ENCODE data around the gene BOD1. TPM values are rescaled to one million over a fixed set of nuclear protein-coding genes. Genes with fewer than 3 reads are reported as not detected.

The BOD1 gene
- total RNA-seq, 4 donors from 2014 or later: 101 to 157 (median 117) TPM

DNA sequence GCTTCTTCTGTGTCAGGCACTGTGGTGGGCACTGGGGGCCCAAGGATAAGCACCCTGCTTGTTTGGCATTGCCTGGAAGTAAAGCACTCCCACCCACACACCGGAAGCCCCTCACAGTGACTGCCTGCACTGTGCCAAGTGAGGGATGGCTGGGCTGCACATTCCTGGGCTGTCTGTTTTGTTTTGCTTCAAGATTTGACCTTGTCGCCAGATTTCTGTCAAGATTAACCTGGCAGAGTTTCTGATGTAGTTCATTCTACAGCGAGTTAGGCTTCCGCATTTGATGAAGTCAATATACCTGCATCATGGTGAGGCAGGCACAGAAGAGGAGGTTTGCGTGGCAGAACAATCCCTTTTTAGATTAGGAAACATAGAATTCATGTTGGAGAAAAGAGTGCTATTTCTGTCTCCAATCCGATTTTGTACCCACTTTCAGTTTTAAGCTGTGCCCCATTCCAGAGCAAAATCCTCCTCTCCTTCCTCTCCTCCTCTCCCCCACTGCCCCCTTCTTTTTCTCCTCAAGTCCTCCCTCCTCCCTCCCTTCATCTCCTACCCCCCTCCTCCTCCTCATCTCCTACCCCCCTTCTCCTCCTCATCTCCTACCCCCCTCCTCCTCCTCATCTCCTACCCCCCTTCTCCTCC, 14.4 kb upstream of the BOD1 start:
- Histone ChIP-seq H3K4me1 (peaks cover 9% of the 10 kb centered on the region in 2 donors), H3K9me3 (no peaks in the 10 kb centered on the region), H3K4me3 (no peak overlapping the region), H3K27me3 (no peaks in the 10 kb centered on the region), H3K36me3 (no peaks in the 10 kb centered on the region), H3K27ac (no peak overlapping the region)
- ATAC-seq (no peak), DNase-seq (no peak)
- in situ Hi-C loops (cut with MboI; ENCODE audit: low sequenced_read_pairs in 4 of 4): no loop called here
- TF ChIP-seq, protein P1, sequence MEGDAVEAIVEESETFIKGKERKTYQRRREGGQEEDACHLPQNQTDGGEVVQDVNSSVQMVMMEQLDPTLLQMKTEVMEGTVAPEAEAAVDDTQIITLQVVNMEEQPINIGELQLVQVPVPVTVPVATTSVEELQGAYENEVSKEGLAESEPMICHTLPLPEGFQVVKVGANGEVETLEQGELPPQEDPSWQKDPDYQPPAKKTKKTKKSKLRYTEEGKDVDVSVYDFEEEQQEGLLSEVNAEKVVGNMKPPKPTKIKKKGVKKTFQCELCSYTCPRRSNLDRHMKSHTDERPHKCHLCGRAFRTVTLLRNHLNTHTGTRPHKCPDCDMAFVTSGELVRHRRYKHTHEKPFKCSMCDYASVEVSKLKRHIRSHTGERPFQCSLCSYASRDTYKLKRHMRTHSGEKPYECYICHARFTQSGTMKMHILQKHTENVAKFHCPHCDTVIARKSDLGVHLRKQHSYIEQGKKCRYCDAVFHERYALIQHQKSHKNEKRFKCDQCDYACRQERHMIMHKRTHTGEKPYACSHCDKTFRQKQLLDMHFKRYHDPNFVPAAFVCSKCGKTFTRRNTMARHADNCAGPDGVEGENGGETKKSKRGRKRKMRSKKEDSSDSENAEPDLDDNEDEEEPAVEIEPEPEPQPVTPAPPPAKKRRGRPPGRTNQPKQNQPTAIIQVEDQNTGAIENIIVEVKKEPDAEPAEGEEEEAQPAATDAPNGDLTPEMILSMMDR (IDR thresholded peaks at IDR 0.05 in 4 of 5, conservative IDR thresholded peaks at IDR 0.05 in 1 of 5): no peak
- TF ChIP-seq POLR2A (IDR thresholded peaks at IDR 0.05): no peak
- intact Hi-C loops (cut with DNase I; ENCODE audit: low total_unique reads): no loop called here

DNA sequence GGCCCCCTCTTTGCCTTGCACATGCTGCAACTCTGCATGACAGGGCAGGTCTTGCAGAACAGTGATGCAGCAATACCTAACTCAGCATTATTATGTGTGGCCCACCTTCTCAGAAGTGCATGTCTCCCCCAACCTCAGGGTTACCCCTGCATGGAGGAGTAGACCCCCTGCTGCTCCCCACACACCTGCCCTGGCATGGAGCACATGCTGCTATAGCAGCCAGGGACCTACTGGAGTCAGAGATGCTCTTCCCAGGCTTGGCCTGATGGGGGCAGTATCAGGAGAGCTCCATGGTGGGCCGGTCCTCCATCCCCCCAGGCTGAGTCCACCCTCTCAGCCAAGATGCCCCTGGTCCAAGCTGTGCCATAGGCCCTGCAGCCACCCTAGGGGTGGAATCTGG, 13.2 kb upstream of the BOD1 start:
- intact Hi-C loops (cut with DNase I; ENCODE audit: low total_unique reads) (no loop called here), in situ Hi-C loops (cut with MboI; ENCODE audit: low sequenced_read_pairs in 4 of 4) (no loop called here)
- no peak for TF ChIP-seq POLR2A (IDR thresholded peaks at IDR 0.05)
- TF ChIP-seq, protein P1 (IDR thresholded peaks at IDR 0.05 in 4 of 5, conservative IDR thresholded peaks at IDR 0.05 in 1 of 5): peak in 1 of 5 experiments; percentile 10

DNA sequence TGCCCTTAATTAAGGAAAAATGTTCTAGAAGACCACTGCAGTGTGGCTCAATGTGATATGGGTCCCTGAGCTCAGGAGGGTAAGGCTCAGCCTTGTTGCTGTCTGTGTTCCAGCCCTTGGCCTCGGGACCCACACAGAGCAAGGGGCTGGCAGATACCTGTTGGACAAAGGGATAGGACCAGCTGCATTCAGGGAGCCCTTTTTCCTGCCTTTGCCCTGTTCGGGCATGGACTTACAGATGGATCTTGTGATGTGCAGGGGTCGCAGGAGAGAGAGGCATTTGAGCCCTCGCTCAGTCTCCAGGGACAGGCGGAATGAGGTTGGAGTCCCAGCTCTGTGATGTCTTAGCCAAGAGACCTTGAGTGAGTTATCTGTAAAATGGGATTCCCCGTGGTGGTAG, 12.1 kb upstream of the BOD1 start:
- Histone ChIP-seq H3K27ac (no peak overlapping the region), H3K4me3 (no peak overlapping the region), H3K4me1 (peaks cover 18 to 20% of the 10 kb centered on the region in 2 donors), H3K36me3 (no peaks in the 10 kb centered on the region), H3K9me3 (no peaks in the 10 kb centered on the region), H3K27me3 (no peaks in the 10 kb centered on the region)
- ATAC-seq (no peak), DNase-seq (no peak)
- intact Hi-C loops (cut with DNase I; ENCODE audit: low total_unique reads): no loop called here
- in situ Hi-C loops (cut with MboI; ENCODE audit: low sequenced_read_pairs in 4 of 4): no loop called here
- TF ChIP-seq POLR2A (IDR thresholded peaks at IDR 0.05): no peak
- TF ChIP-seq, protein P1 (IDR thresholded peaks at IDR 0.05 in 4 of 5, conservative IDR thresholded peaks at IDR 0.05 in 1 of 5): no peak

More for the DNA sequence above, 13.2 kb upstream of the BOD1 start:
- H3K36me3 ChIP-seq: no peaks in the 10 kb centered on the region
- no peaks in the 10 kb centered on the region for H3K9me3 ChIP-seq
- DNase-seq (no peak), ATAC-seq (no peak)
- H3K4me1 ChIP-seq: peaks cover 18 to 20% of the 10 kb centered on the region in 2 donors
- H3K4me3 ChIP-seq: no peak overlapping the region
- no peak overlapping the region for H3K27ac ChIP-seq
- no peaks in the 10 kb centered on the region for H3K27me3 ChIP-seq

DNA sequence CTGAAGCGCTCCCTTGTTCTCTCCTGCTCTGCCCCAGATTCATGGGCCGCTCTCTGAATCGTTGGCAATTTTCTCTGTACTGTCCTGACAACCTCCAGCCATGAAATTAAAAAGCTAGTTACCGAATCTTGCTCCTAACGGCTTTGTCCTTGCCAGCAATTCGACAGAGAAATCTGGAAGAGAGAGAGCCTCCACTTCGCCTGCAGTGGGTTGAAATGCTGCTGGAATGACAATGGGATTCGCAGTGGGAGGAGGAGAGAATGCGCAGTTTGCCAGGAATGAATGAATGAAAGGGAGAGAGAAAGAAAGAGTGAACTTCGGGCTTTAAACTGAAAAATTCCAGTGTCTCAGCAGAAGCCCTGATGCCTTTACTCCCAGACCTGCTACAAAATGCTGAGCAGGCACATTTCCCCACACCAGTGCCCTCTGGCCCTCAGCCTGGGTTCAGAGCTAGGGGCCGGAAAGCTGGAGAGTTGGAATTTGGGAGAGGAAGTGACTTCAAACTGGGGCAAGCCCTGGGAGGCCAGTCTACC, 11.5 kb upstream of the BOD1 start:
- no peak for DNase-seq
- no peaks in the 10 kb centered on the region for H3K36me3 ChIP-seq
- no peak overlapping the region for H3K27ac ChIP-seq
- TF ChIP-seq, protein P1 (IDR thresholded peaks at IDR 0.05 in 4 of 5, conservative IDR thresholded peaks at IDR 0.05 in 1 of 5): no peak
- TF ChIP-seq POLR2A (IDR thresholded peaks at IDR 0.05): no peak
- no peak overlapping the region for H3K4me3 ChIP-seq
- no peaks in the 10 kb centered on the region for H3K9me3 ChIP-seq
- in situ Hi-C loops (cut with MboI; ENCODE audit: low sequenced_read_pairs in 4 of 4): no loop called here
- peaks cover 18 to 20% of the 10 kb centered on the region in 2 donors for H3K4me1 ChIP-seq
- H3K27me3 ChIP-seq: no peaks in the 10 kb centered on the region
- no peak for ATAC-seq
- intact Hi-C loops (cut with DNase I; ENCODE audit: low total_unique reads): no loop called here
